A673 (cell line): ENCODE measurements around the gene MYEOV.

Experiments
- EZH2 ChIP-seq: fragments of 200-600 bp; sonication (generic); IDR thresholded peaks from 2 replicates; pipeline ENCODE4 v1.6.1; 2017; ENCODE audit warnings: borderline replicate concordance, low read depth, mild to moderate bottlenecking, mixed read lengths, antibody characterized with exemption, low read length; ENCODE audit not compliant: poor library complexity, severe bottlenecking
- TF ChIP-seq, protein P1 (sequence below): fragments of 300-800, 200-600 bp; sonication (generic); conservative IDR thresholded peaks from 2 replicates; pipeline ENCODE4 v1.5.1; 2017; ENCODE audit warnings: low read depth, mild to moderate bottlenecking, antibody characterized with exemption, low read length, moderate library complexity, mixed read lengths

- TF ChIP-seq, protein P1, sequence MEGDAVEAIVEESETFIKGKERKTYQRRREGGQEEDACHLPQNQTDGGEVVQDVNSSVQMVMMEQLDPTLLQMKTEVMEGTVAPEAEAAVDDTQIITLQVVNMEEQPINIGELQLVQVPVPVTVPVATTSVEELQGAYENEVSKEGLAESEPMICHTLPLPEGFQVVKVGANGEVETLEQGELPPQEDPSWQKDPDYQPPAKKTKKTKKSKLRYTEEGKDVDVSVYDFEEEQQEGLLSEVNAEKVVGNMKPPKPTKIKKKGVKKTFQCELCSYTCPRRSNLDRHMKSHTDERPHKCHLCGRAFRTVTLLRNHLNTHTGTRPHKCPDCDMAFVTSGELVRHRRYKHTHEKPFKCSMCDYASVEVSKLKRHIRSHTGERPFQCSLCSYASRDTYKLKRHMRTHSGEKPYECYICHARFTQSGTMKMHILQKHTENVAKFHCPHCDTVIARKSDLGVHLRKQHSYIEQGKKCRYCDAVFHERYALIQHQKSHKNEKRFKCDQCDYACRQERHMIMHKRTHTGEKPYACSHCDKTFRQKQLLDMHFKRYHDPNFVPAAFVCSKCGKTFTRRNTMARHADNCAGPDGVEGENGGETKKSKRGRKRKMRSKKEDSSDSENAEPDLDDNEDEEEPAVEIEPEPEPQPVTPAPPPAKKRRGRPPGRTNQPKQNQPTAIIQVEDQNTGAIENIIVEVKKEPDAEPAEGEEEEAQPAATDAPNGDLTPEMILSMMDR: no peak
- TF ChIP-seq EZH2: no peak
Measured at GRCh38 chr11:69320756-69321741, 27.1 kb downstream of the MYEOV start.
